HG03378 (cell line): Measurements from ENCODE around the gene FMO4.
"Not testable (repeated sequence)": the region's sequence is repeated elsewhere in the genome, so short reads cannot be mapped to it uniquely, and the experiment has no call there.

Experiments
- ATAC-seq: cut with Tn5 transposase; IDR thresholded peaks from one replicate; pipeline ENCODE4 v1.9.1; 2021; ENCODE audit warnings: mild to moderate bottlenecking, moderate library complexity; ENCODE audit not compliant: unreplicated experiment

The FMO4 gene

DNA sequence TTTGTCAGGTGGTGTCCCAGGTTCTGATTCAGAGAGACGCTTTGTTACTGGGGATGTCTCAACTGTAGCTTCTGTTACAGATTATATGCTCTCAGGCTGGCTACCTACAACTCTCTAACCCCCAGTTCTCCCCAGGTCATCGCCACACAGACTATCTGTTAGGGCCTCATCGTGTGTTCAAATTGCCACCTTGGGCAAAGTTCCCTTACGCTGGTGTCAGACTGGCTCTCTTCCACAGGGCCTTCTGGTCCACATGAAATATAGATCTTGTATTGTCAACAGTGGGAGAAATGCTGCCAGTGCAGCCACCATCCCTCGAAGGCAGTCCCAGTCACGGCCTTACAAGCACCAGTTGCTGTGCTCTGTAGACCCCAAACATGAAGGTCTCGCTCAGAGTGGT lies 15.3 kb downstream of the FMO4 start:
- ATAC-seq = no peak

DNA sequence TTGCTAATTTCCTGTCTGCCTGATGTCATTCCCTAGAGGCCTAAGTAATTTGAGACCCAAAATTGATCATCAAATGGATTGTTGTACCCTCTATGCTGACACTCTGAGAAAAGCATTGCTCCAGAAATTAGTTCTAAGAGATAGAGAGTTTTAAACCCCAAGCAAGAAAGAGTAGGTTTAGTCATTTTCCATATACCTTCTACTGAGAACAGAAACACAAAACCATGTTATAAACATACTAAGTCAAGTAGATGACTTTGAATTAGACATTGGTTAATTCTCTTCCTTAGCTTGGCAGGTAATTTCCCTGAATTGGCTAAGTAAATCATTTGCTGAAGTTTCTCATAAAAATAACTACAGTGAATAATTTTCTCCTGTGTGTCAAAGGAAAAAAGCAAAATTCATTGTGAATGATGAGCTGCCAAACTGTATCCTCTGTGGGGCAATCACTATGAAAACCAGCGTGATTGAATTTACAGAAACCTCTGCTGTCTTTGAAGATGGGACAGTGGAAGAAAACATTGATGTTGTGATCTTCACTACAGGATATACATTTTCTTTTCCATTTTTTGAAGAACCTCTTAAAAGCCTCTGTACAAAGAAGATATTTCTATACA lies 20.1 kb downstream of the FMO4 start:
- no peak for ATAC-seq

DNA sequence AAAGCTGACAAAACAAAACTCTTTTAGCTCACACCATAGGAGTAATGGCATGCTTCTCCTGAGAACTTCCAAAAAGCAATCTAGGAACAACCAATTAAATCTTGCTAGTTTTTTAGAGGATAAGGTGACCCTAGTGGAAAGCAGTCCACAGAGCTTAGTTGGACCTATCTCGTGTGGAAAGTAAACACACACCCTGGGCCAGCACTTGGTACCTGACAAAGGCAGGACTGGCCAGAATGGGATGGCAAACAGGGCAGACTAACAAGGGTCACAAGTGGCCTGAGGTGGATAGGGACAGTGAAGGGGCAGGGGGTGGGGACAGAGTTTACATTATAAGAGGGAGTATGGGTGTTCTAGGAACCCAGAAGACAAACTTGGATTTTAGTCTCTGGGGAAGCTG lies 22.0 kb downstream of the FMO4 start:
- ATAC-seq = no peak

DNA sequence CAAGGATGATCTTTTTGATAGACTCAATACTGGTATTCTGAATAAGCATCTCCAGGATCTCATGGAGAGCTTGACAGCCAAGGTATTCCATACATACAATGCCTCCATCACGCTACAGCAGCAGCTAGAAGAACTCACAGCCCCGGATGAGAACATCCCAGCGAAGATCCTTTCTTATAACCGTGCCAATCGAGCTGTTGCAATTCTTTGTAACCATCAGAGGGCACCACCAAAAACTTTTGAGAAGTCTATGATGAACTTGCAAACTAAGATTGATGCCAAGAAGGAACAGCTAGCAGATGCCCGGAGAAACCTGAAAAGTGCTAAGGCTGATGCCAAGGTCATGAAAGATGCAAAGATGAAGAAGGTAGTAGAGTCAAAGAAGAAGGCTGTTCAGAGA lies 25.4 kb downstream of the FMO4 start:
- not testable (repeated sequence) for ATAC-seq

DNA sequence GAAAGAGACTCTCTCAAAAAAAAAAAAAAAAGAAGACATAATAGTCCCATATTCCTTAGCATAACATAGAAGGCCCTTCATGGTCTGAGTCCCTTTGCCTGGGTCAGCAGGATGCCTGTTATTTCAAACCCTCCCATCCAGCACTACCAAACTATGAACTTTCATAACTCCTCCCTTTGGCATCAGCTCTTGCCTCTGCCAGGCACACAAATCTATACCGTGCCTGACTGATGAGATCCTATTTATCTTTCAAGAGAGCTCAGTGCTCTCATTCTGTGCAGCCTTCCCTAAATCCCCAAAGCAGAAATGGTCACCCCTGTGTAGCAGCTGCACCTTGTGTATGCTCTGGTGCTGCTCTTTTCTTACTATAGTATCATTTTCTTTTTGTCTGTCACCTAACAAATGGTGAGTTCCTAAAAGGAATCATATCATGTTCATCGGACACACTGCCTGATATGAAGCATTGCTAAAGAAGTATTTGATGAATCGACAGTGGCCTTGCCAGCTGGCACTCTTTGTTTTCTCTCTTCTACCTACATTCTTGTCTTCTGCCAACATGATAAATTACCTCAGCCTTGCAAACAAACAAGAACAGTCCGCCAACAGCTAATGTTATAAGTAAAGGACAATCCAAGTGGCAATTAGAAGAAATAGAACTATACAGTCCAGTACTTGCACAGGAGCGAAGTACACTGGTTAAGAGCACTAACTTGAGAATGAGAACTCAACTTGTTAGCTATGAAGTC lies 29.9 kb downstream of the FMO4 start:
- no peak for ATAC-seq

DNA sequence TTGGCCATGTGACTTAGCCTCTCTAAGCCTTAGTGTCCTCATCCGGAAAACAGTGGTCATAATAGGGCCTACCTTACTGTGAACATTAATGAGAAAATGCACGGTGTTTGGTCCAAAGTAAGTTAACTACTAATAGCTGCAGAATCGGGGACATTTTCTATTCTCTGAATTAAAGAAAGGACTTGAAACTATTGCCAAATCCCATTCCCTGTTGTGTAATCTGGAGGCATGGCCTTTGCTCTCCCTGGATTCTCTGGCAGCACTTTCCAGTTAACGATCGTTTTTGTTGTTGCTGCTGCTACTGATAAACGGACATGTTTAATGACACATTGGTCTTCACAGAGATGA lies 30.5 kb downstream of the FMO4 start:
- no peak for ATAC-seq

DNA sequence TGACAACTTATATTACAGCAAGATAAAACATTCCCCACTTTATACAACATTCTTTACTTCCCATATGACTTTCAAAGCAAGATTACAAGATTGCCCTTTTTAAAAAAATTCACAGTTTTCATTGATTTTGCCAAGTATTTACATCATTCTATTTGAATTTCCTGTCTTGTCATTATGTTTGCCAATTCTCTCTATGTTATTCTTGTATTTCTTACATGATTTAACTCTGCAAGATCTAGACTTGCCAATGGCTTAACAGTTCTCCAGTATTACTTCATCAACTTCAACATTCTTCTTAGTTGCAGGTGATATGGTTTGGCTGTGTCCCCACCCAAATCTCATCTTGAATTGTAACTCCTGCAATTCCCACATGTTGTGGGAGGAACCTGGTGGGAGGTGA lies 31.6 kb downstream of the FMO4 start:
- no peak for ATAC-seq

DNA sequence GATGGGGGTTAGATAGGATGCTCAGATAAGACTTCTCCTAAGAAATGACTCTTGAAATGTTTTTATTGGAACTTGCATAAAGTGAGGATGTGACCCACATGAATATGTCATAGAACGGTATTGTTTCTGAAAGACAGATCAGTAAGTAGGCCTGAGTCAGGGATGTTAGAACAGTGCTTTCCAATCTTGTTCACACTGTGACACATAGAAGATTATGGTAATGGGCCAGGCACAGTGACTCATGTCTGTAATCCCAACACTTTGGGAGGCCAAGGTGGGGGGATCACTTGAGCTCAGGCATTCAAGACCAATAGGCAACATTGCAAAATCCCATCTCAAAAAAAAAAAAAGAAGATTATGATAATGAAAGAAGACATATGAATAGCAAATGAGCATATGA lies 32.9 kb downstream of the FMO4 start:
- no peak for ATAC-seq

DNA sequence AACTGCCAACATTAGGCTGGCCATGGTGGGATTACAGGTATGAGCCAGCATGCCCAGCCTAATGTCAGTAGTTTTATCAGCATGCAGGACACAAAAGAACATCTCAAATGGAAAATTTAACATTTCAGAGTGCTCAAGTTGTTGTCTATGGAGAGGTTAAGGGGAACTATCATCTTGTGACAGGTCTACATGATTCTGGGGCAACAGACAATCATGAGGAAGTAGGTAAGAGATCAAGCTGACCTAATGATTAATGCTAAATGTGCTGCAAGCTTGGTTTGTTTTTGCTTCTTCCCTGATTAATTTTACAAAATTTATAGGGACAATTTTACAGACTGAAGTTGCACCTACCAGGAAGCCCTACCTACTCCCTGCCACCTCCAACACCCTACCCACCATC lies 36.6 kb downstream of the FMO4 start:
- ATAC-seq = no peak

DNA sequence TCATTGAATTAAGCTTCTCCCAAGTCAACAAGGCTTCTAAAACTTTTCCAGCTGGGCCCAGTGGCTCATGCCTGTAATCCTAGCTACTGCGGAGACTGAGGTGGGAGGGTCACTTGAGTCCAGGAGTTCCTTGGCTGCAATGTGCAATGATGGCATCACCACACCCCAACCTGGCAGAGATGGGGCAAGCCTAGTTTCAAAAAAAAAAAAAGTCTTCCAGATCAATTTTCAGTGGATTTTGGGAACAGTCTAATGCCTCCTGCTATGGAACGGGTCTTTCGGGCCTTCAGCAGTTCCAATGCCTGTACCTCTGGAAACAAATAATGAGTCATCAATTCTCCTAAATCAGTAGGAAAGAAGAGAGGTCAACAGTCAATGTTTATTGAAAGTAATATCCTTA lies 38.0 kb downstream of the FMO4 start:
- no peak for ATAC-seq

DNA sequence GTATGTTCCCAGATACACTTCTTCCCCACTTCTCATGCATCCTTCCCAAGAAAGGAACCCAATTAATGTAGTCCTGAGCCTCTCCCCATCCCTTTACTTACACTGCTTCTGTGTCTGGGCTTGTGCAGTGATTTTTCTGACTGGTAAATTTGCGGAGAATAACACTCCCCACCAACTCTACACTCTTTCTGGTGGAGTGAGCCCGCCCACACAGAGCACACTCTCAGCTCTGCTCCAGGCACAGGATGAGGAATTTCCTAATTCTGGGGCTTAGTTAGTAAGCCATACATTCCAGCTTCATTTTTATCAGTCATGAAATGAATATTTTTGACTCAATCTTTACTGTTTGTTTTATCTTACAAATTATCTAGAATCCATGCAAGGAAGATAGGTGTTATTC lies 38.6 kb downstream of the FMO4 start:
- no peak for ATAC-seq

DNA sequence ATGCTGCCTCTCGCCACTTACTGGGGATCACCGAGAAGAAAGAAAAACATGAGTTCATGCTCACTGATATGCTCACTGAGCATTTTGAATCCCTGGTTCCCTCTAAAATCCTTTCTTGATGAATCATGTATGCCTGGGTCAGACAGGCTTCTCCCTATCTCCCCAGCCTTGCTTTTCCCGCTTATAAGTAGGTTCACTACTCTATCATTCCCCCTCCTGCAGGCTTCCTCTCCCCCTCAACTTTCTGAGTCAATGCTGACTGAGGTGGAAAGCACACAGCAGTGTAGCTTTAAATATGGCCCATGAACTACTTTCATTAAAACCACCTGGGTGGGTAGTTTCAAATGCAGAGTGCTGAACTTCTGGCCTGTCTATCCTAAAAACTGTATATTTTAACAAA lies 41.7 kb downstream of the FMO4 start:
- ATAC-seq = no peak

DNA sequence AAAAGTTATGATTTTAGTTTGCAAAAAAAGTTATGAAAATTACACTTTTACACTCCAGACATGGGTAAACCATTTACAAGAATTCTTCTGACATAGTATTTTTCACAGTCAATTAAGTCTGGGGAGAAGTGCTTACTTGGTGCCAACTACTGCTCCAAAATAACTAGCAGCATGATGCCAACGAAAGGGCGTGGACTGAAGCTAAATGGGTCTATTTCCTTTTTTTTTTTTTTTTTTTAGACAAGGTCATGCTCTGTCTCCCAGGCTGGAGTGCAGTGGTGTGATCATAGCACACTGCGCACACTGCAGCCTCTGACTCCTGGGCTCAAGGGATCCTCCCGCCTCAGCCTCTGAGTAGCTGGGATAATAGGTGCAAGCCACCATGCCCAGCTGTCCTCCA lies 43.2 kb downstream of the FMO4 start:
- ATAC-seq = no peak

DNA sequence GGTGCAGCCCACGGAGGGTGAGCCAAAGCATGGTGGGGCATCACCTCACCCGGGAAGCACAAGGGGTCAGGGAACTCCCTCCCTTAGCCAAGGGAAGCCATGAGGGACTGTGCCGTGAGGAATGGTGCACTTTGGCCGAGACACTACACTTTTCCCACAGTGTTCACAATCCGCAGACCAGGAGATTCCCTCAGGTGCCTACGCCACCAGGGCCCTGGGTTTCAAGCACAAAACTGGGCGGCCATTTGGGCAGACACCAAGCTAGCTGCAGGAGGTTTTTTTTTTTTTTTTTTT lies 45.3 kb downstream of the FMO4 start:
- not testable (repeated sequence) for ATAC-seq

DNA sequence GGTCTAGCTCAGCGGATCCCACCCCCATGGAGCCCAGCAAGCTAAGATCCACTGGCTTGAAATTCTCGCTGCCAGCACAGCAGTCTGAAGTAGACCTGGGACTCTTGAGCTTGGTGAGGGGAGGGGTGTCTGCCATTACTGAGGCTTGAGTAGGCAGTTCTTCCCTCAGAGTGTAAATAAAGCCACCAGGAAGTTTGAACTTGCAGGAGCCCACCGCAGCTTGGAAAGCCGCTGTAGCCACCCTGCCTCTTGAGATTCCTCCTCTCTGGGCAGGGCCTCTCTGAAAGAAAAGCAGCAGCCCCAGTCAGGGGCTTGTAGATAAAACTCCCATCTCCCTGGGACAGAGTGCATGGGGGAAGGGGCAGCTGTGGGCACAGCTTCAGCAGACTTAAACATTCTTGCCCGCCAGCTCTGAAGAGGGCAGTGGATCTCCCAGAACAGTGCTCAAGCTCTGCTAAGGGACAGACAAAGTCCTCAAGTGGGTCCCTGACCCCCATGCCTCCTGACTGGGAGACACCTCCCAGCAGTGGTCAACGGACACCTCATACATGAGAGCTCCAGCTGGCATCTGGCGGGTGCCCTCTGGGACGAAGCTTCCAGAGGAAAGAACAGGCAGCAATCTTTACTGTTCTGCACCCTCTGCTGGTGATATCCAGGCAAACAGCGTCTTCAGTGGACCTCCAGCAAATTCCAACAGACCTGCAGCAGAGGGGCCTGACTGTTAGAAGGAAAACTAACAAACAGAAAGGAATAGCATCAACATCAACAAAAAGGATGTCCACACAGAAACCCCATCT lies 45.9 kb downstream of the FMO4 start:
- not testable (repeated sequence) for ATAC-seq

DNA sequence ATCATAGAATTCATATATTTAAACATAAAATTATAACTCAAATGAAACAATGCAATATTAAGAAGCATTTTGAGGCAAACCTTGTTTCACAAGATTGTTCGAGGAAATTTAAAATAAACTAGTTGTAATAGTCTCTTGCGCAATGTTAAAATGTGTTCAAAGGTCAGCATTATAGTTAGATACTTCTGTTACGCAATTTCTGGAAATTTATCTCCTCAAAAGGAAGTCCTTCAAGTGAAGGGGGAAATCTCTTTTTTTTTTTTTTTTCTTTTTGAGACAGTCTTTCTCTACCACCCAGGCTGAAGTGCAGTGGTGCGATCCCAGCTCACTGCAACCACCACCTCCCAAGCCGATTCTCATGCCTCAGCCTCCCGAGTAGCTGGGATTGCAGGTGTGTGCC lies 52.1 kb downstream of the FMO4 start:
- no peak for ATAC-seq

DNA sequence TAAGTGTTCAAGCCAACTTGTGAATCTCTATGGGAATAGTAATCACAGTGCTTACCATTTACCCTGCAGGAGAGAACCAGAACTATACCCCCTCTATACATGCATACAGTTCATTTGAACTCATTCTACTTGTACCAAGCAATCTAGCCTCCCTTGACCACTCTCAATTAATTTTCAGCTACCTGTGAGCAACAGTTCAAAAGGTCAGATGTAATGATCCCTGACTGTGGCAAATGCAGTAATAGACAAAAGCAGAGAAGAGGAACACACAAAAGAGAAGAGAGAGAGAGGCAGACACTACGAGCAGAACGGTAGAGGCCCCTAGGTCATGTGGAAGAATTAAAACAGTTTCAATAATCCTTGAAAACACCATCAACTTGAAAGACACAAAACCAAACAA lies 52.8 kb downstream of the FMO4 start:
- no peak for ATAC-seq

DNA sequence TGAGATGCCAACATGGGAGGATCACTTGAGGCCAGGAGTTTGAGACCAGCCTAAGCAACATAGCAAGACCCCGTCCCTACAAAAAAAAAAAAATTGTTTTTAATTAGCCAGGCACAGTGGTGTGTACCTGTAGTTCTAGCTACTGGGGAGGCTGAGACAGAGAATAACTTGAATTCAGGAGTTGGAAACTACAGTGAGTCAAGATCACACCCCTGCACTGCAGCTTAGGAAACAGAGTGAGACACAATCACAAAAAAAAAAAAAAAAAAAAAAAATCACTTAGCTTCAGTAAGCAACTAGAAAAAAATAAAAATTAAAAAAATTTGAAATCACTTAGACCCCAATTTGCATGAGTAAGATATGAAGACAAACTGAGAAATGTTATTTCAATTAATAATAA lies 53.5 kb downstream of the FMO4 start:
- no peak for ATAC-seq

DNA sequence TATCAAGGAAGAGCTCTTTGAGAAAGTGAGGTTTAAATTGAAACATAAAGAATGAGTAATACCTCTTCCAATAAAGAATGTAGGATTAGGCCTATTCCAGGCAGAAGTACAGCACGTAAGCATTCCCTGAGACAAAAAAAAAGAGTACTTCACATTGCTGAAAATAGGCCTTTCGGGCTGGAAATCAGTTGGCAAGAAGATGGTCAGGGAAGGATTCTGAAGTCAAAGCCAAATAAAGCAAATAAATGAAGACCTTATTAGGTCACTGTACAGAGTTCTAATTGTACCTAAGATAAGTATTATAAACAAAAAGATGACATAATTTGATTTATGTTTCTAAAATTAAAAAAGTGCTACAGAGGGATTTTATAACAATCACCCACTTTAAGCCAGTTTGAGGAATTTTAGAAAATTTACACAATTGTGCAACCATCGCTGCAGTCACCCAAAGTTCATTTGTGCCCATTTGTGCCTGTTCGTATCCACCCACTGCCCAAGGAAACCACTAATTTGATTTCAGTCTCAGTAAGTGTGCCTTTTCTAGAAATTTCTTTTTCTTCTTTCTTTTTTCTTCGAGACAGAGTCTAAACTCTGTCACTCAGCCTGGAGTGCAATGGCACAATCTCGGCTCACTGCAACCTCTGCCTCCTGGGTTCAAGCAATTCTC lies 58.6 kb downstream of the FMO4 start:
- no peak for ATAC-seq

DNA sequence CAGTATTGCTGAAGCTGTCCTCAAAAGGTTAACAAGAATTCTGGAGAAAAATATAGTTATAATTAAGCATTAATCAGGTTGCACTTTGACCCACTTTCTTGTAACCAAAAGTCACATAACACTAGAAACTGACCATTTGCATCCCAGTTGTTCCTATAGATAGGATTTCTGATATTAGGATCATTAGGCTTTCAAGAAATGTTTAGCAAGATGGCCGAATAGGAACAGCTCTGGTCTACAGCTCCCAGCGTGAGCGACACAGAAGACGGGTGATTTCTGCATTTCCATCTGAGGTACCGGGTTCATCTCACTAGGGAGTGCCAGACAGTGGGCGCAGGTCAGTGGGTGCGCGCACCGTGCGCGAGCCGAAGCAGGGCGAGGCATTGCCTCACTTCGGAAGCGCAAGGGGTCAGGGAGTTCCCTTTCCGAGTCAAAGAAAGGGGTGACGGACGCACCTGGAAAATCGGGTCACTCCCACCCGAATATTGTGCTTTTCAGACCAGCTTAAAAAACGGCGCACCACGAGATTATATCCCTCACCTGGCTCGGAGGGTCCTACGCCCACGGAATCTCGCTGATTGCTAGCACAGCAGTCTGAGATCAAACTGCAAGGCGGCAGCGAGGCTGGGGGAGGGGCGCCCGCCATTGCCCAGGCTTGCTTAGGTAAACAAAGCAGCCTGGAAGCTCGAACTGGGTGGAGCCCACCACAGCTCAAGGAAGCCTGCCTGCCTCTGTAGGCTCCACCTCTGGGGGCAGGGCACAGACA lies 59.6 kb downstream of the FMO4 start:
- ATAC-seq = not testable (repeated sequence)

DNA sequence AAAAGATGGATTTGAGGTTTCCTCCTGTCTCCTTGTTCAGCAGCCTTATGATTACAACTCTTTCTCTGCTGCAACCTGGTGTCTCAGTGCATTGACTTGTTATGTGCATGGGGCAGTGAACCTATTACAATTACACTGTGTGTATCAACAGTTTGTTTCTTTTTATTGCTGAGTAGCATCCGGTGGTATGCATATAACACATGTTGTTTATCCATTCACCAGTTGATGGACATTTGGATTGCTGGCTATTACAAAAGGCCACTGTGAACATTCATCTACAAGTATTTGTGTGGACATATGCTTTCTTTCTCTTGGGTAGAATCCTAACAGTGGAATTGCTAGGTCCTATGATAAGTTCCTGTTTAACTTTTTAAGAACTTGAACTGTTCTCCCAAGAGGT lies 65.9 kb downstream of the FMO4 start:
- no peak for ATAC-seq
